ENCODE measurements around the gene KCNQ1.

DNA sequence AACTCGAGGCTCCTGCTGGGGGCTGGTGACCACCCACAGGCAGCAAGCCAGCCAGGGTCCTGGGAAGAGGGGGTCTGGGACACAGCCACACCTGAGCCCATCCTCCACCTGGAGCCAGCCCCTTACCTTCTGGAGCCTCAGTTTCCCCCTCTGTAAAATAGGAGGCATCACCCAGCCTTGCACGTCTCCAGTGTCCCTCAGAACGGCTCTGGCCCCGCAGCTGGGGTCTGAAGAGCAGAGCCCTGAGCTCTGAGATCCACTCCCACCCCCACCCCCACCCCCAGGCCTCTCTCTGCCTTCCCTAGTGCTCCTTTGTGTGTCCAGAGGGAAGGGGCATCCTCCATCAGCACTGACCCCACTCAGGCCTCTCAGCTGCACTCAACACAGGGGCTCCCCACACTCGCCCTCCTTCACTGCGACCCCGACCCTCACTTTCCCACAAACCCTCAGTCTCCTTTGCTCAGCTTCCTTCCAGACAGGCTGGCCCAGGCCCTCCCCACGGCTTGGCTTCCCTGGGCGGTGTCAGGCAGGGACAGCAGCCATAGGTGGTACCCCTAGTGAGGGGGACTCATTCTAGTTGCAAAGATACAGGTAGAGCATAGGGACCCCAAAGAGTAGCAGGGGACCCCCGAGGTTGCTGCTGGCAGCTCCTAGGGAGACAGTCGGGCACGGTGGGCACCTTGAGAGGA lies 288.3 kb downstream of the KCNQ1 start:
- TF ChIP-seq, protein P1, sequence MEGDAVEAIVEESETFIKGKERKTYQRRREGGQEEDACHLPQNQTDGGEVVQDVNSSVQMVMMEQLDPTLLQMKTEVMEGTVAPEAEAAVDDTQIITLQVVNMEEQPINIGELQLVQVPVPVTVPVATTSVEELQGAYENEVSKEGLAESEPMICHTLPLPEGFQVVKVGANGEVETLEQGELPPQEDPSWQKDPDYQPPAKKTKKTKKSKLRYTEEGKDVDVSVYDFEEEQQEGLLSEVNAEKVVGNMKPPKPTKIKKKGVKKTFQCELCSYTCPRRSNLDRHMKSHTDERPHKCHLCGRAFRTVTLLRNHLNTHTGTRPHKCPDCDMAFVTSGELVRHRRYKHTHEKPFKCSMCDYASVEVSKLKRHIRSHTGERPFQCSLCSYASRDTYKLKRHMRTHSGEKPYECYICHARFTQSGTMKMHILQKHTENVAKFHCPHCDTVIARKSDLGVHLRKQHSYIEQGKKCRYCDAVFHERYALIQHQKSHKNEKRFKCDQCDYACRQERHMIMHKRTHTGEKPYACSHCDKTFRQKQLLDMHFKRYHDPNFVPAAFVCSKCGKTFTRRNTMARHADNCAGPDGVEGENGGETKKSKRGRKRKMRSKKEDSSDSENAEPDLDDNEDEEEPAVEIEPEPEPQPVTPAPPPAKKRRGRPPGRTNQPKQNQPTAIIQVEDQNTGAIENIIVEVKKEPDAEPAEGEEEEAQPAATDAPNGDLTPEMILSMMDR (IDR thresholded peaks at IDR 0.05) = no peak
- TF ChIP-seq POLR2A (IDR thresholded peaks at IDR 0.05) = no peak

Measured in body of pancreas (tissue), 4 donors.